Activated CD8-positive, alpha-beta T cell treated with anti-CD3 and anti-CD28 coated beads for 36 hours (primary cell): ENCODE data around the gene KIF26B. TPM values are rescaled to one million over a fixed set of nuclear protein-coding genes. Genes with fewer than 3 reads are reported as not detected.
"Not testable (repeated sequence)": the region's sequence is repeated elsewhere in the genome, so short reads cannot be mapped to it uniquely, and the experiment has no call there.

Experiments
- ATAC-seq: fragments of 200-7000 bp; cut with Tn5 transposase; one replicate; pipeline ENCODE4 v1.10.0; 2021; ENCODE audit warnings: mild to moderate bottlenecking, moderate library complexity
- CTCF ChIA-PET: fragments of 350-600 bp; sonication (Branson Sonifier 250); formaldehyde crosslinking; loops from one replicate; lab custom pipeline; 2021; ENCODE audit warnings: antibody characterized with exemption; lab: Charles Lee
- POLR2A ChIA-PET: fragments of 350-600 bp; sonication (Branson Sonifier 250); formaldehyde crosslinking; loops from one replicate; lab custom pipeline; 2021; ENCODE audit warnings: antibody characterized with exemption; lab: Charles Lee
- DNase-seq: peaks from one replicate; pipeline ENCODE4 v3.0.0-alpha.2; 2020
- H3K27ac Mint-ChIP-seq: one replicate; pipeline ENCODE4 v1.8.0; 2021; ENCODE audit warnings: mild to moderate bottlenecking, mixed read lengths
- H3K27me3 Mint-ChIP-seq: one replicate; pipeline ENCODE4 v1.8.0; 2021; ENCODE audit warnings: mixed read lengths
- H3K36me3 Mint-ChIP-seq: one replicate; pipeline ENCODE4 v1.8.0; 2021; ENCODE audit warnings: low read depth, mixed read lengths
- H3K4me1 Mint-ChIP-seq: one replicate; pipeline ENCODE4 v1.8.0; 2021; ENCODE audit warnings: low read depth, mixed read lengths
- H3K4me3 Mint-ChIP-seq: one replicate; pipeline ENCODE4 v1.8.0; 2021; ENCODE audit warnings: mild to moderate bottlenecking, moderate library complexity, mixed read lengths
- H3K9me3 Mint-ChIP-seq: one replicate; pipeline ENCODE4 v1.8.0; 2021; ENCODE audit warnings: mixed read lengths
- intact Hi-C: fragments of 100-400 bp; cut with micrococcal nuclease; formaldehyde crosslinking; loops from one replicate; pipeline ENCODE4 v1.10.0; 2022
- total RNA-seq, 2 experiments: library from RNA; stranded (reverse); gene quantifications; one replicate each; pipeline ENCODE4 v1.2.3, GENCODE V29; 2021
- TF ChIP-seq, protein P1 (sequence below): fragments of 200-600 bp; IDR thresholded peaks from one replicate; pipeline ENCODE4 v1.8.0; 2022; ENCODE audit warnings: antibody characterized with exemption, mild to moderate bottlenecking

The KIF26B gene
- total RNA-seq, 2 experiments from 2014 or later: 0.16 TPM

DNA sequence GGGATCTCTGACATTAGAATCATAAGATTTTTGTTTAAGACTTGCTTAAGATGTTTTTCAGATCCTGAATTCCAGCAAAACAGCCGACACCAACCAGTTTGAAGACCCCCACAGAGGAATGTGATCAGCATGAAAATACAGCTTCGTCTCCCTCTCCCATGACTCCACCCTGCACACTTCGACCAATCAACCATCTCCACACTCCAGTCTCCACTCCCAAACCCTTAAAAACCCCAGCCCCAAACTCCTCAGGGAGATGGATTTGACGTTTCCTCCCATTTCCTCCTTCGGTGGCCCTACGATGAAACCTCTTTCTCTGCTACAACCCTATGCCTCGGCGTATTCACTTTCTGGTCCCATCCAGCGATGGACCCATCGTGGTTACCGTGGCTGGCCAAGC, 30.1 kb upstream of the KIF26B start:
- Mint-ChIP-seq H3K36me3 (no peaks in the 10 kb centered on the region), H3K4me3 (no peak overlapping the region), H3K4me1 (no peaks in the 10 kb centered on the region), H3K27ac (no peak overlapping the region), H3K9me3 (no peaks in the 10 kb centered on the region), H3K27me3 (peaks cover 6% of the 10 kb centered on the region)
- TF ChIP-seq, protein P1, sequence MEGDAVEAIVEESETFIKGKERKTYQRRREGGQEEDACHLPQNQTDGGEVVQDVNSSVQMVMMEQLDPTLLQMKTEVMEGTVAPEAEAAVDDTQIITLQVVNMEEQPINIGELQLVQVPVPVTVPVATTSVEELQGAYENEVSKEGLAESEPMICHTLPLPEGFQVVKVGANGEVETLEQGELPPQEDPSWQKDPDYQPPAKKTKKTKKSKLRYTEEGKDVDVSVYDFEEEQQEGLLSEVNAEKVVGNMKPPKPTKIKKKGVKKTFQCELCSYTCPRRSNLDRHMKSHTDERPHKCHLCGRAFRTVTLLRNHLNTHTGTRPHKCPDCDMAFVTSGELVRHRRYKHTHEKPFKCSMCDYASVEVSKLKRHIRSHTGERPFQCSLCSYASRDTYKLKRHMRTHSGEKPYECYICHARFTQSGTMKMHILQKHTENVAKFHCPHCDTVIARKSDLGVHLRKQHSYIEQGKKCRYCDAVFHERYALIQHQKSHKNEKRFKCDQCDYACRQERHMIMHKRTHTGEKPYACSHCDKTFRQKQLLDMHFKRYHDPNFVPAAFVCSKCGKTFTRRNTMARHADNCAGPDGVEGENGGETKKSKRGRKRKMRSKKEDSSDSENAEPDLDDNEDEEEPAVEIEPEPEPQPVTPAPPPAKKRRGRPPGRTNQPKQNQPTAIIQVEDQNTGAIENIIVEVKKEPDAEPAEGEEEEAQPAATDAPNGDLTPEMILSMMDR: no peak
- ChIA-PET POLR2A (no interaction called here), CTCF (no interaction called here)
- DNase-seq: no peak
- intact Hi-C loops: no loop called here
- no peak for ATAC-seq

DNA sequence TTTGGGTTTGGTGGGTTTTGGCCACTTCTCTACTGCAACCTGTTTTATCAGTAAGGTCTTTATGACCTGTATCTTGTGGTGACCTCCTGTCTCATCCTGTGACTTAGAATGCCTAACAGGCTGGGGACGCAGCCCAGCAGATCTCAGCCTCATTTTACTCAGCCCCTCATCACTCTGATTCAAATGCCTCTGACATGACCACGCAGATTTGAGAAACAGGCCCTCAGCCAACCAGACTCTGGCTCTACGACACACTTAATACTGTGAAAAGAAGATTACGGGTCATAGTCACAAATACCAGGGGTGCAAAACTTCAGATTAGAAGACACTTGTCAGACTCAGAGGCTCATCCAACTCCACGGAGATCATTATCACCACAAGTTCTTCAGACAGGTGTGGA, 28.3 kb upstream of the KIF26B start:
- no peaks in the 10 kb centered on the region for H3K4me1 Mint-ChIP-seq
- ATAC-seq (no peak), DNase-seq (no peak)
- no peak overlapping the region for H3K27ac Mint-ChIP-seq
- ChIA-PET POLR2A (interaction anchor here (1.2 kb wide), 1 partner anchor 672 kb away, joined by 3 read pairs; no protein-coding TSS in a partner anchor), CTCF (no interaction called here)
- no peak overlapping the region for H3K4me3 Mint-ChIP-seq
- TF ChIP-seq, protein P1: no peak
- peaks cover 9% of the 10 kb centered on the region for H3K27me3 Mint-ChIP-seq
- no peaks in the 10 kb centered on the region for H3K9me3 Mint-ChIP-seq
- no peaks in the 10 kb centered on the region for H3K36me3 Mint-ChIP-seq
- intact Hi-C loops: no loop called here

GRCh38 chr1:245128381-245129101, 26.2 kb upstream of the KIF26B start:
- no peak overlapping the region for H3K4me3 Mint-ChIP-seq
- ChIA-PET POLR2A (no interaction called here), CTCF (no interaction called here)
- TF ChIP-seq, protein P1: no peak
- no peaks in the 10 kb centered on the region for H3K4me1 Mint-ChIP-seq
- H3K27ac Mint-ChIP-seq: no peak overlapping the region
- intact Hi-C loops: no loop called here
- no peaks in the 10 kb centered on the region for H3K36me3 Mint-ChIP-seq
- no peaks in the 10 kb centered on the region for H3K9me3 Mint-ChIP-seq
- ATAC-seq (no peak), DNase-seq (no peak)
- H3K27me3 Mint-ChIP-seq: peaks cover 14% of the 10 kb centered on the region

DNA sequence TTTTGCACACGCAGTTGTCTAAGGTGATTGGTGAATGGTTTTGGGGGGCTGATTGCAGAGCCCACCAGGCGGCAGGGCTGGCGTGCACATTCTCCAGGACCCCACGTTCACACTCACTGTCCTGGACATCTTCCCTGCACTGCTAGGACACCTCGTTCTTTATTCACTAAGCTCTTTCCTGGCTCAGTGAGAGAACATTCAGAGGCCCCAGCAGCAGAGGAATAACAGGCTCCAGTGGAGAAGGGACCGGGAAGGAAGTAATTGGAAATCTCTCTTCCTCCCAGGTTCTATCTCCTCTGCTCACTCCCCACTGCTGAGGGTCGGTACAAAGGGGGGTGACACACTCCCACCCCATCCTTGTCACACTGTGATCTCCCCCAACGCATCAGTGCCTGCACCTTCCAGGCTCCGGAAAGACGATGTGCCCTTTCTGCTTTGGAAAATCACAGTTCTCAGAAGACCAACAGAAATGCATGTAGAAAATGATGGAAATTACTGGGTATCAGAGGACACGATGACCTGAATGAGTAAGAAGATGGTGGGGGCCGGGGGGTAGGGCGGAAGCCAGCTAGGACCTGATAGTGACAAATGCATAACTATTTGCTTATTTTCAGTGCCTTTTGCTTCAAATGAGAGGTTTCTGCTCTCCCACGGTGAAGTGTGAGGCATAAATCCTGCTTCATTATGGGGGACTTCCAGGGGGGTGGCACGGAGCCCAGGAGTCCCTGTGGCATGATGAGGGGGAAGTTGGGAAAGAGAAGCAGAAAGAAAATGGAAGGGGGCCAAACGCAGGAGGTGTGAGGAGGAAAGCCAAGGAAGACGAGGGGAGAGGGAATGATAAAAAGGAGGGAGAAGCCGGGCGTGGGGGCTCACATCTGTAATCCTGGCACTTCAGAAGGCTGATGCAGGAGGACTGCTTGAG, 25.2 kb upstream of the KIF26B start:
- Mint-ChIP-seq H3K4me1 (no peaks in the 10 kb centered on the region), H3K36me3 (no peaks in the 10 kb centered on the region), H3K4me3 (no peak overlapping the region), H3K27me3 (peaks cover 14% of the 10 kb centered on the region), H3K9me3 (no peaks in the 10 kb centered on the region), H3K27ac (no peak overlapping the region)
- TF ChIP-seq, protein P1: no peak
- intact Hi-C loops: no loop called here
- ChIA-PET CTCF (no interaction called here), POLR2A (no interaction called here)
- DNase-seq (no peak), ATAC-seq (no peak)

DNA sequence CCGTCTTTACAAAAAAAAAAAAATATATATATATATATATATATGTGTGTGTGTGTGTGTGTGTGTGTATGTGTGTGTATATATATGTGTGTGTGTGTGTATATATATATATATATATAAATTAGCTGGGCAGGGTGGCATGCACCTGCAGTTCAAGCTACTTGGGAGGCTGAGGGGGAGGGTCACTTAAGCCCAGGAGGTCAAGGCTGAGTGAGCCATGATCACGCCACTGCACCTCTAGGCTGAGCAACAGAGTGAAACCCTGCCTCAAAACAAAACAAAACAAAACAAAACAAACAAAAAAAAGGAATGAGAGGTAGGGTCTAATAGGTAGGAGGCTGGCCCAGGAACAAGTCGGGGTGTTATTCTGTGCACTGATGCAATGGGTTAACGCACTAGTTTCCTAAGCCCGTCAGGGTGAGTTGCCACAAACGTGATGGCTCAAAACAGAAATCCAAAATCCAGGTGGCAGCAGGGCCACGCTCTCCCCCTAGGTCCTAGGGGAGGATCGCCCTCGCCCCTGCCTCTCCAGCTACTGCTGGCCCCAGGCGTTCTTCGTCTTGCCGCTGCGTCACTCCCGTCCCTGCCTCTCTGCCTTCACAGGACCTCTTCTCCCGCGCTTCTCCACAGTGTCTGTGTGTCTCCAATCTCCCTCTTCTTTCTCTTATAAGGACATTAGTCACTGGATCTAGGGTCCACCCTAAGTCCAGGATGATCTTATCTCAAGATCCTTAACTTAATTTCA, 24.3 kb upstream of the KIF26B start:
- H3K9me3 Mint-ChIP-seq, H3K27ac Mint-ChIP-seq, H3K36me3 Mint-ChIP-seq, H3K4me3 Mint-ChIP-seq, DNase-seq, H3K4me1 Mint-ChIP-seq, ATAC-seq, POLR2A ChIA-PET, CTCF ChIA-PET, intact Hi-C loops: not testable (repeated sequence)
- H3K27me3 Mint-ChIP-seq: peaks cover 14% of the 10 kb centered on the region
